B cell (primary cell): ENCODE measurements around the gene BAAT. TPM values are rescaled to one million over a fixed set of nuclear protein-coding genes. Genes with fewer than 3 reads are reported as not detected.

Source experiments
- ATAC-seq: fragments of 200-7000 bp; cut with Tn5 transposase; one replicate; pipeline ENCODE4 v1.10.0; 2021; ENCODE audit warnings: low read depth, mild to moderate bottlenecking, moderate number of reproducible peaks, moderate library complexity
- CTCF ChIA-PET: fragments of 350-600 bp; sonication (Branson Sonifier 250); formaldehyde crosslinking; loops from one replicate; lab custom pipeline; 2021; ENCODE audit warnings: antibody characterized with exemption, inconsistent platforms; lab: Charles Lee
- POLR2A ChIA-PET: fragments of 350-600 bp; sonication (Branson Sonifier 250); formaldehyde crosslinking; loops from one replicate; lab custom pipeline; 2021; ENCODE audit warnings: antibody characterized with exemption; lab: Charles Lee
- DNase-seq: peaks from one replicate; pipeline ENCODE4 v3.0.0; 2013
- H2AFZ ChIP-seq: 2 replicates; pipeline ENCODE4 v1.6.1; 2012; ENCODE audit warnings: mild to moderate bottlenecking, low read depth, low read length; ENCODE audit not compliant: insufficient read depth, poor library complexity, severe bottlenecking
- H3K27ac ChIP-seq, 2 donors: 1 replicate in 1 of 2; 2 replicates in 1 of 2; pipeline ENCODE4 v1.5.1; 2012 to 2013; ENCODE audit warnings: low read length in 2 of 2, mild to moderate bottlenecking in 2 of 2, moderate library complexity in 1 of 2
- H3K27me3 ChIP-seq, 4 experiments: fragments of 200-600 bp in 1 of 4; sonication (generic) in 1 of 4; replicated peaks in 1 of 4; 1 replicate in 2 of 4; 2 replicates in 2 of 4; pipeline versions ENCODE4 v1.6.1 to v1.7.0; 2013 to 2016; ENCODE audit warnings: low read length in 3 of 4, mild to moderate bottlenecking in 2 of 4, mixed read lengths in 1 of 4, moderate library complexity in 1 of 4; ENCODE audit not compliant: insufficient read depth in 4 of 4, control insufficient read depth in 3 of 4; ENCODE audit errors: control extremely low read depth in 1 of 4
- H3K36me3 ChIP-seq, 2 experiments: replicated peaks in 1 of 2; 1 replicate in 1 of 2; 2 replicates in 1 of 2; pipeline versions ENCODE4 v1.6.1 to v1.7.1; 2013; ENCODE audit warnings: low read length in 1 of 2; ENCODE audit not compliant: insufficient read depth in 2 of 2, control insufficient read depth in 1 of 2; ENCODE audit errors: control extremely low read depth in 1 of 2, extremely low read depth in 1 of 2
- H3K4me1 ChIP-seq, 2 donors: fragments of 200-600 bp in 1 of 2; sonication (generic) in 1 of 2; 1 replicate in 1 of 2; 2 replicates in 1 of 2; pipeline versions ENCODE4 v1.5.1 to v1.6.1; 2013 to 2017; ENCODE audit warnings: low read length in 2 of 2; ENCODE audit not compliant: control insufficient read depth in 2 of 2, insufficient read depth in 2 of 2
- H3K4me2 ChIP-seq: replicated peaks from 2 replicates; pipeline ENCODE3; 2012; ENCODE audit warnings: mild to moderate bottlenecking, low read depth, low read length; ENCODE audit not compliant: poor library complexity, severe bottlenecking
- H3K4me3 ChIP-seq, 5 experiments: fragments of 200-600 bp in 1 of 5; sonication (generic) in 1 of 5; 1 replicate in 3 of 5; 2 replicates in 2 of 5; pipeline versions ENCODE4 v1.5.1 to v1.7.0; 2011 to 2016; ENCODE audit warnings: low read length in 4 of 5, mild to moderate bottlenecking in 4 of 5, low read depth in 2 of 5, control low read depth in 1 of 5, moderate library complexity in 1 of 5; ENCODE audit not compliant: insufficient read depth in 1 of 5; ENCODE audit errors: control extremely low read depth in 1 of 5, extremely low read depth in 1 of 5
- H3K79me2 ChIP-seq: fragments of 200-600 bp; sonication (generic); one replicate; pipeline ENCODE4 v1.6.0; 2016; ENCODE audit warnings: low read length; ENCODE audit not compliant: control insufficient read depth, insufficient read depth
- H3K9ac ChIP-seq: fragments of 200-600 bp; sonication (generic); 2 replicates; pipeline ENCODE4 v1.6.1; 2017; ENCODE audit warnings: mild to moderate bottlenecking, low read length, moderate library complexity
- H3K9me3 ChIP-seq, 3 donors: one replicate each; pipeline versions ENCODE4 v1.6.1 to v1.7.1; 2013; ENCODE audit warnings: low read length in 2 of 3; ENCODE audit not compliant: control insufficient read depth in 2 of 3, insufficient read depth in 1 of 3; ENCODE audit errors: control extremely low read depth in 1 of 3
- H4K20me1 ChIP-seq: 2 replicates; pipeline ENCODE4 v1.6.0; 2012; ENCODE audit warnings: mild to moderate bottlenecking, low read length; ENCODE audit not compliant: insufficient read depth, control insufficient read depth, poor library complexity, severe bottlenecking
- H3K27ac Mint-ChIP-seq: one replicate; pipeline ENCODE4 v1.8.0; 2021; ENCODE audit warnings: mixed read lengths
- H3K27me3 Mint-ChIP-seq: one replicate; pipeline ENCODE4 v1.8.0; 2021; ENCODE audit warnings: mixed read lengths
- H3K4me1 Mint-ChIP-seq: one replicate; pipeline ENCODE4 v1.8.0; 2021; ENCODE audit warnings: mixed read lengths
- H3K4me3 Mint-ChIP-seq: one replicate; pipeline ENCODE4 v1.8.0; 2021; ENCODE audit warnings: mixed read lengths
- H3K9me3 Mint-ChIP-seq: one replicate; pipeline ENCODE4 v1.8.0; 2022; ENCODE audit warnings: mixed read lengths; ENCODE audit not compliant: insufficient read depth
- CTCF ChIP-seq: fragments of 200-600 bp; IDR thresholded peaks from one replicate; pipeline ENCODE4 v1.8.0; 2022; ENCODE audit warnings: antibody characterized with exemption, mild to moderate bottlenecking
- EZH2 ChIP-seq: IDR thresholded peaks from 2 replicates; pipeline ENCODE4 v1.6.1; 2012; ENCODE audit warnings: borderline replicate concordance, low read depth, mild to moderate bottlenecking, moderate library complexity, low read length; ENCODE audit not compliant: insufficient read depth, poor library complexity, severe bottlenecking
- WGBS: methylation state at CpG from one replicate; pipeline ENCODE4 v1.1.5; 2013; ENCODE audit warnings: missing lambda C conversion rate; ENCODE audit not compliant: insufficient coverage; 5-methylcytosine and 5-hydroxymethylcytosine counted together
- intact Hi-C: fragments of 100-400 bp; cut with micrococcal nuclease; formaldehyde crosslinking; loops from one replicate; pipeline ENCODE4 v1.10.0; 2022
- polyA plus RNA-seq: library from polyadenylated mRNA; depleted of rRNA; stranded (reverse); fragments of >200 nt; gene quantifications from 2 replicates; pipeline ENCODE4 v1.2.3, GENCODE V29; 2012
- total RNA-seq, 2 donors: library from RNA; stranded (reverse); fragments of 120-200 nt in 1 of 2; gene quantifications; 1 replicate in 1 of 2; 2 replicates in 1 of 2; pipeline versions ENCODE4 v1.2.3 to v1.2.4, GENCODE V29; 2013 to 2022

BAAT gene
- total and polyA plus RNA-seq, 2 donors (not counting 1 experiment from before 2014, with no cell fraction given) = 0.07 TPM; not detected in 1

GRCh38 chr9:101353683-101354082, 31.1 kb downstream of the BAAT start:
- no peak for ATAC-seq
- Histone ChIP-seq H2AFZ (no peak overlapping the region), H4K20me1 (no peaks in the 10 kb centered on the region), H3K4me2 (no peak overlapping the region), H3K36me3 (no peaks in the 10 kb centered on the region), H3K27me3 (peaks cover 0 to 4% (median 0%) of the 10 kb centered on the region in 4 experiments), H3K79me2 (no peaks in the 10 kb centered on the region), H3K27ac (no peak overlapping the region), H3K4me1 (no peaks in the 10 kb centered on the region), H3K9me3 (peaks cover 0 to 2% (median 0%) of the 10 kb centered on the region in 3 donors), H3K9ac (no peak overlapping the region), H3K4me3 (no peak overlapping the region)
- Mint-ChIP-seq H3K27me3 (peaks cover 14% of the 10 kb centered on the region), H3K9me3 (peaks cover 5% of the 10 kb centered on the region), H3K4me3 (no peak overlapping the region), H3K4me1 (no peaks in the 10 kb centered on the region), H3K27ac (no peak overlapping the region)
- CTCF ChIA-PET = no interaction called here
- WGBS = 84% methylated on average over 2 of the region's 2 CpGs
- TF ChIP-seq EZH2 (no peak), CTCF (no peak)
- no peak for DNase-seq
- intact Hi-C loops = no loop called here
- POLR2A ChIA-PET = no interaction called here

- intact Hi-C loops = no loop called here
- ATAC-seq (no peak), DNase-seq (no peak)
- peaks cover 19% of the 10 kb centered on the region for H3K27me3 Mint-ChIP-seq
- ChIA-PET CTCF (interaction anchor here (0.7 kb wide), 1 partner anchor 920 kb away, joined by 3 read pairs; no protein-coding TSS in a partner anchor), POLR2A (no interaction called here)
- Histone ChIP-seq H2AFZ (no peak overlapping the region), H3K4me1 (no peaks in the 10 kb centered on the region), H3K79me2 (no peaks in the 10 kb centered on the region), H4K20me1 (no peaks in the 10 kb centered on the region), H3K9me3 (no peaks in the 10 kb centered on the region), H3K9ac (no peak overlapping the region), H3K4me3 (no peak overlapping the region), H3K4me2 (no peak overlapping the region), H3K27ac (no peak overlapping the region), H3K36me3 (no peaks in the 10 kb centered on the region), H3K27me3 (peaks cover 0 to 4% (median 0%) of the 10 kb centered on the region in 4 experiments)
- no peak overlapping the region for H3K4me3 Mint-ChIP-seq
- H3K27ac Mint-ChIP-seq = no peak overlapping the region
- TF ChIP-seq CTCF = no peak
- TF ChIP-seq EZH2 = no peak
- peaks cover 5% of the 10 kb centered on the region for H3K9me3 Mint-ChIP-seq
- H3K4me1 Mint-ChIP-seq = no peaks in the 10 kb centered on the region
- WGBS = 93% methylated on average over 5 of the region's 6 CpGs
These were observed 31.8 kb downstream of the BAAT start for GRCh38 chr9:101352892-101353463.
